Measurements from ENCODE around the gene INTS1. TPM values are rescaled to one million over a fixed set of nuclear protein-coding genes. Genes with fewer than 3 reads are reported as not detected.

The INTS1 gene
- total RNA-seq, 4 donors from 2014 or later, result 29.8 to 65.5 (median 41.4) TPM

GRCh38 chr7:1510780-1511154, 6.6 kb upstream of the INTS1 start:
- Histone ChIP-seq H3K36me3 (no peaks in the 10 kb centered on the region), H3K27ac (no peak overlapping the region), H3K9me3 (no peaks in the 10 kb centered on the region), H3K27me3 (peaks cover 40% of the 10 kb centered on the region), H3K4me3 (no peak overlapping the region), H3K4me1 (peaks cover 0 to 19% (median 0%) of the 10 kb centered on the region in 3 donors)
- TF ChIP-seq EP300 (IDR thresholded peaks at IDR 0.05), result no peak
- 62% methylated on average over 2 of the region's 16 CpGs; no CpG with 5 or more reads in 1 of the 2 donors for WGBS, 2 donors (ENCODE audit: low coverage in 1 of 2)
- ATAC-seq, result no peak

GRCh38 chr7:1509226-1509625, 5.0 kb upstream of the INTS1 start:
- no peaks in the 10 kb centered on the region for H3K9me3 ChIP-seq
- H3K4me1 ChIP-seq, result peaks cover 0 to 25% (median 0%) of the 10 kb centered on the region in 3 donors
- peaks cover 24% of the 10 kb centered on the region for H3K27me3 ChIP-seq
- H3K4me3 ChIP-seq, result no peak overlapping the region
- TF ChIP-seq POLR2A (IDR thresholded peaks at IDR 0.05), result no peak
- TF ChIP-seq POLR2AphosphoS5 (IDR thresholded peaks at IDR 0.05), result no peak
- no peak for TF ChIP-seq CTCF (IDR thresholded peaks at IDR 0.05)
- TF ChIP-seq EP300 (IDR thresholded peaks at IDR 0.05), result no peak
- H3K27ac ChIP-seq, result no peak overlapping the region
- H3K36me3 ChIP-seq, result no peaks in the 10 kb centered on the region
- WGBS, 2 donors (ENCODE audit: low coverage in 1 of 2), result 75 to 82% methylated on average over 11 to 14 of the region's 14 CpGs
- no peak for ATAC-seq

GRCh38 chr7:1508277-1508758, 4.1 kb upstream of the INTS1 start:
- no peaks in the 10 kb centered on the region for H3K36me3 ChIP-seq
- no peak overlapping the region for H3K4me3 ChIP-seq
- WGBS, 2 donors (ENCODE audit: low coverage in 1 of 2), result 49 to 86% methylated on average over 5 to 7 of the region's 10 CpGs
- no peaks in the 10 kb centered on the region for H3K9me3 ChIP-seq
- TF ChIP-seq CTCF (IDR thresholded peaks at IDR 0.05), result no peak
- no peak overlapping the region for H3K27ac ChIP-seq
- H3K27me3 ChIP-seq, result peaks cover 15% of the 10 kb centered on the region
- peaks cover 0 to 23% (median 3%) of the 10 kb centered on the region in 3 donors for H3K4me1 ChIP-seq
- no peak for ATAC-seq

- no peak for TF ChIP-seq EP300 (IDR thresholded peaks at IDR 0.05)
- TF ChIP-seq POLR2AphosphoS5 (IDR thresholded peaks at IDR 0.05), result no peak
- no peak for TF ChIP-seq POLR2A (IDR thresholded peaks at IDR 0.05)
- no peak for TF ChIP-seq CTCF (IDR thresholded peaks at IDR 0.05)
- no peak overlapping the region for H3K4me3 ChIP-seq
- H3K4me1 ChIP-seq, result peaks cover 0 to 39% (median 22%) of the 10 kb centered on the region in 3 donors
- no peak overlapping the region for H3K27ac ChIP-seq
- peaks cover 0 to 21% of the 10 kb centered on the region in 2 donors for H3K36me3 ChIP-seq
- H3K27me3 ChIP-seq, result no peaks in the 10 kb centered on the region
- ATAC-seq, result no peak
- H3K9me3 ChIP-seq, result no peaks in the 10 kb centered on the region
- WGBS, 2 donors (ENCODE audit: low coverage in 1 of 2), result 73 to 82% methylated on average over 6 to 20 of the region's 35 CpGs
These were observed 1.8 kb upstream of the INTS1 start for GRCh38 chr7:1505731-1506550.

- WGBS, 2 donors (ENCODE audit: low coverage in 1 of 2), result 55% methylated on average over 8 of the region's 24 CpGs; no CpG with 5 or more reads in 1 of the 2 donors
These were observed 799 bp downstream of the INTS1 start for GRCh38 chr7:1503390-1503789.

GRCh38 chr7:1502845-1503244, 1.3 kb downstream of the INTS1 start:
- Histone ChIP-seq H3K9me3 (no peaks in the 10 kb centered on the region), H3K4me3 (peak overlapping the region in 1 of 2 donors; percentile 100), H3K27ac (no peak overlapping the region), H3K36me3 (peaks cover 0 to 52% of the 10 kb centered on the region in 2 donors), H3K27me3 (no peaks in the 10 kb centered on the region), H3K4me1 (peaks cover 0 to 39% (median 22%) of the 10 kb centered on the region in 3 donors)
- TF ChIP-seq CTCF (IDR thresholded peaks at IDR 0.05), result no peak
- TF ChIP-seq POLR2A (IDR thresholded peaks at IDR 0.05), result no peak
- TF ChIP-seq POLR2AphosphoS5 (IDR thresholded peaks at IDR 0.05), result no peak
- no peak for TF ChIP-seq EP300 (IDR thresholded peaks at IDR 0.05)
- no peak for ATAC-seq
- 69% methylated on average over 2 of the region's 20 CpGs; no CpG with 5 or more reads in 1 of the 2 donors for WGBS, 2 donors (ENCODE audit: low coverage in 1 of 2)

More at GRCh38 chr7:1503390-1503789, 799 bp downstream of the INTS1 start:
- peak overlapping the region; percentile 68 to 100 for H3K4me3 ChIP-seq
- H3K36me3 ChIP-seq, result peaks cover 0 to 46% of the 10 kb centered on the region in 2 donors
- H3K27me3 ChIP-seq, result no peaks in the 10 kb centered on the region
- H3K9me3 ChIP-seq, result no peaks in the 10 kb centered on the region
- peak overlapping the region in 1 of 4 donors; percentile 80 for H3K27ac ChIP-seq
- ATAC-seq, result no peak
- H3K4me1 ChIP-seq, result peaks cover 0 to 39% (median 22%) of the 10 kb centered on the region in 3 donors
- TF ChIP-seq POLR2AphosphoS5 (IDR thresholded peaks at IDR 0.05), result no peak
